Loucy (cell line): Measurements from ENCODE around the gene CCDC171.

Source experiments
- H2AFZ ChIP-seq: fragments of 200-600 bp; sonication (generic); 2 replicates; pipeline ENCODE4 v1.6.0; 2016; ENCODE audit warnings: antibody characterized with exemption, mild to moderate bottlenecking, low read length, moderate library complexity
- H3F3A ChIP-seq: fragments of 200-600 bp; 2 replicates; pipeline ENCODE4 v1.6.0; 2016; ENCODE audit warnings: antibody characterized with exemption, low read depth, mild to moderate bottlenecking
- H3K27me3 ChIP-seq: fragments of 200-600 bp; sonication (generic); 2 replicates; pipeline ENCODE4 v1.6.1; 2014; ENCODE audit warnings: low read length, mild to moderate bottlenecking; ENCODE audit not compliant: insufficient read depth, poor library complexity, severe bottlenecking
- H3K36me3 ChIP-seq: fragments of 200-600 bp; sonication (generic); 2 replicates; pipeline ENCODE4 v1.6.1; 2016; ENCODE audit warnings: low read length; ENCODE audit not compliant: insufficient read depth
- H3K4me1 ChIP-seq: fragments of 200-600 bp; sonication (generic); 2 replicates; pipeline ENCODE4 v1.5.1; 2014; ENCODE audit warnings: low read length, mild to moderate bottlenecking; ENCODE audit not compliant: insufficient read depth, poor library complexity, severe bottlenecking
- H3K4me2 ChIP-seq: fragments of 200-600 bp; sonication (generic); 2 replicates; pipeline ENCODE4 v1.6.0; 2014; ENCODE audit warnings: antibody characterized with exemption, low read length, low read depth, mild to moderate bottlenecking; ENCODE audit not compliant: poor library complexity, severe bottlenecking
- H3K4me3 ChIP-seq: fragments of 200-600 bp; sonication (generic); 2 replicates; pipeline ENCODE4 v1.5.1; 2014; ENCODE audit warnings: low read length, mild to moderate bottlenecking, mixed read lengths; ENCODE audit not compliant: poor library complexity, severe bottlenecking
- H3K79me2 ChIP-seq: fragments of 200-600 bp; sonication (generic); 2 replicates; pipeline ENCODE4 v1.6.1; 2014; ENCODE audit warnings: low read length; ENCODE audit not compliant: insufficient read depth
- H3K9ac ChIP-seq: fragments of 200-600 bp; sonication (generic); 2 replicates; pipeline ENCODE4 v1.6.0; 2014; ENCODE audit warnings: mild to moderate bottlenecking, low read depth, low read length, moderate library complexity; ENCODE audit not compliant: poor library complexity, severe bottlenecking
- H3K9me2 ChIP-seq: fragments of 200-600 bp; sonication (generic); replicated peaks from 2 replicates; pipeline ENCODE4 v1.6.1; 2016; ENCODE audit warnings: low read depth, low read length, mixed read lengths
- H3K9me3 ChIP-seq: fragments of 200-600 bp; sonication (generic); 2 replicates; pipeline ENCODE4 v1.6.1; 2014; ENCODE audit warnings: mild to moderate bottlenecking, antibody characterized with exemption, low read length, low read depth; ENCODE audit not compliant: insufficient read depth
- H4K20me1 ChIP-seq: fragments of 200-600 bp; sonication (generic); 2 replicates; pipeline ENCODE4 v1.6.0; 2014; ENCODE audit warnings: antibody characterized with exemption, low read length, mild to moderate bottlenecking; ENCODE audit not compliant: insufficient read depth, poor library complexity, severe bottlenecking
- CTCF ChIP-seq: fragments of 200-600 bp; sonication (generic); conservative IDR thresholded peaks from 2 replicates; pipeline ENCODE4 v1.5.1; 2014; ENCODE audit warnings: mild to moderate bottlenecking, antibody characterized with exemption, low read length
- EZH2phosphoT487 ChIP-seq: fragments of 200-600 bp; IDR thresholded peaks from 2 replicates; pipeline ENCODE4 v1.6.1; 2018; ENCODE audit warnings: antibody characterized with exemption, mild to moderate bottlenecking, moderate library complexity, borderline replicate concordance

Gene CCDC171

GRCh38 chr9:15942831-15943424 lies 390.1 kb downstream of the CCDC171 start:
- Histone ChIP-seq H3K27me3 (no peaks in the 10 kb centered on the region), H2AFZ (no peak overlapping the region), H3K36me3 (no peaks in the 10 kb centered on the region), H3F3A (no peaks in the 10 kb centered on the region), H3K4me3 (no peak overlapping the region), H4K20me1 (no peaks in the 10 kb centered on the region), H3K9me2 (no peaks in the 10 kb centered on the region), H3K9ac (no peak overlapping the region), H3K4me1 (no peaks in the 10 kb centered on the region), H3K4me2 (no peak overlapping the region), H3K9me3 (peaks cover 2% of the 10 kb centered on the region; the same call in 1 of the 2 replicates), H3K79me2 (no peaks in the 10 kb centered on the region)
- TF ChIP-seq EZH2phosphoT487: no peak
- TF ChIP-seq CTCF: no peak

- no peaks in the 10 kb centered on the region for H3K79me2 ChIP-seq
- H3K36me3 ChIP-seq: no peaks in the 10 kb centered on the region
- peaks cover 2% of the 10 kb centered on the region; the same call in 1 of the 2 replicates for H3K9me3 ChIP-seq
- no peaks in the 10 kb centered on the region for H4K20me1 ChIP-seq
- no peak overlapping the region for H3K4me2 ChIP-seq
- H3K27me3 ChIP-seq: no peaks in the 10 kb centered on the region
- H3K4me1 ChIP-seq: no peaks in the 10 kb centered on the region
- H3F3A ChIP-seq: no peaks in the 10 kb centered on the region
- TF ChIP-seq EZH2phosphoT487: no peak
- no peak for TF ChIP-seq CTCF
- H3K9me2 ChIP-seq: no peaks in the 10 kb centered on the region
- H2AFZ ChIP-seq: no peak overlapping the region
- H3K9ac ChIP-seq: no peak overlapping the region
- no peak overlapping the region for H3K4me3 ChIP-seq
Measured at GRCh38 chr9:15944341-15944740, 391.5 kb downstream of the CCDC171 start.

GRCh38 chr9:15959663-15960062 lies 406.8 kb downstream of the CCDC171 start:
- Histone ChIP-seq H3K4me2 (no peak overlapping the region), H3K36me3 (no peaks in the 10 kb centered on the region), H3K27me3 (no peaks in the 10 kb centered on the region), H3K4me3 (no peak overlapping the region), H3F3A (no peaks in the 10 kb centered on the region), H2AFZ (no peak overlapping the region), H3K4me1 (peaks cover 4% of the 10 kb centered on the region), H3K9me3 (no peaks in the 10 kb centered on the region), H4K20me1 (no peaks in the 10 kb centered on the region), H3K9me2 (no peaks in the 10 kb centered on the region), H3K9ac (no peak overlapping the region), H3K79me2 (no peaks in the 10 kb centered on the region)
- TF ChIP-seq CTCF (no peak), EZH2phosphoT487 (no peak)
